GF-D8 (cell line): ENCODE measurements around the gene HLA-DMA.

ENCODE experiments used
- DNase-seq: peaks from one replicate; lab custom pipeline; 2025; lab: John Stamatoyannopoulos, UW

The HLA-DMA gene

GRCh38 chr6:32952817-32953739 is at the start of gene HLA-DMA:
Gene HLA-DMA (minus strand): TSS chr6:32953097. CDS start chr6:32953036, 61 bp downstream.
- peak; percentile 76 for DNase-seq

GRCh38 chr6:33001685-33002084 is 48.8 kb upstream of the HLA-DMA start:
- no peak for DNase-seq

DNA sequence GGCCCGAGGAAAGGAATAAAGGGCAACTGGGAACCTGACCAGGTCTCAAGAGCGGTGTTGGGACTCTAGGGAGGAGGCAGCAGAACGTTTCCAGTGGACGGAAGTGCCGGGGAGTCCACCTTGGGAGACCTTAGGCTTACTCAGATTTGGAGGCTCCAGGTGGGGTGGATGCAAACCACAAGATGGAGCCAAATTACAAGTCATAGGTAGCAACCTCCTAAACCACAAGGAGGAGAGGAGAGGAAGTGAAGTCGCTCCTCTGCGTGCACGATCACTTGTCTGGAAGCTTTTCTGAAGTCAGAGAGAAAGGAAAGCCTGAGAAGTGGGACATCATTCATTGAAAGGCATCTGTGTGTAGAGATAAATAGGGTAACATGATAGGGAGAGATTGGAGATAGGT is 47.2 kb upstream of the HLA-DMA start:
- DNase-seq = no peak

GRCh38 chr6:32995448-32995847 is 42.6 kb upstream of the HLA-DMA start:
- DNase-seq = no peak

DNA sequence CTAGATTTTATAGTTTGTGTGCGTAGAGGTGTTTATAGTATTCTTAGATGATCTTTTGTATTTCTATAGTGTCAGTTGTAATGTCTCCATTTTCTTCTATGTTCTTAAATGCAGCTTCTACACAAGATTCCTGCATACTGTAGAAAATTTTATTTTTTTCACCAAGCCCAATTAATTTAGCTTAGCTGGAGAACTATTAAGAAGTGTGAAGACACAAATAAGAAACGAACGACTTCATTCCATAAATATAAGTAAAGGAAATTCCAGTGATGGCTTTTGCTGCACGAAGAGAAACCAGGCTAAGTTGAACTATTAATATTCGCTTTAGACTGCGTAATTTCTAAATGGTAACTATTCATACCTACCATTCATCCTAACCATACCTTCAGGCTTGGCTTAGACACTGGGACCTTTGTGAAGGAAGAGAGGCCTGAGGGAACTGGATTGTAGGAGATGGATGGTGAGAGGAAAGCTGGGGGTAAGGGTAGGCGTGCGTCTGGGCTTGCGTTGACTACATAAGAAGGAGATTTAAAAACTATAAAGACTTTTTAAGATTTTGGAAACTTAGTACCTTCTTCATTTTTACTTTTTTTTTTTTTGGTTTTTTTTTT is 40.6 kb upstream of the HLA-DMA start:
- no peak for DNase-seq

- no peak for DNase-seq
Observed at GRCh38 chr6:32991972-32992371, 39.1 kb upstream of the HLA-DMA start.

DNA sequence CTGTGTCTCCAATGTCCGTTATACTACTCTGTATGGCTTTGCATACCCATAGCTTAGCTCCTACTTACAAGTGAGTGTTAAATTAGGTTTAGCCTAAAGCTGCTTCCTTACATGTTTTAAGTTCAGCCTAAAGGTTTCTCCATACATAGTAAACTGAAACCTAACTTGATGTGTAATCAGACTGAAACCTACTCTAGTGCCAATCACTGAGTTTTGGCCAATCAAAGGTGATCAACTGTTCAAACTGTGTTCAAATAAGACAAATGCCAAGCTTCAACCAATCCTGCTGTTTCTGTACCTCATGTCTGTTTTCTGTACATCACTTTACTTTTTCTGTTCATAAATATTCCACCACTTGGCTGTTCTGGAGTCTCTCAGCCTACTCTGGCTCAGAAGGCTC is 36.5 kb upstream of the HLA-DMA start:
- DNase-seq = no peak

DNA sequence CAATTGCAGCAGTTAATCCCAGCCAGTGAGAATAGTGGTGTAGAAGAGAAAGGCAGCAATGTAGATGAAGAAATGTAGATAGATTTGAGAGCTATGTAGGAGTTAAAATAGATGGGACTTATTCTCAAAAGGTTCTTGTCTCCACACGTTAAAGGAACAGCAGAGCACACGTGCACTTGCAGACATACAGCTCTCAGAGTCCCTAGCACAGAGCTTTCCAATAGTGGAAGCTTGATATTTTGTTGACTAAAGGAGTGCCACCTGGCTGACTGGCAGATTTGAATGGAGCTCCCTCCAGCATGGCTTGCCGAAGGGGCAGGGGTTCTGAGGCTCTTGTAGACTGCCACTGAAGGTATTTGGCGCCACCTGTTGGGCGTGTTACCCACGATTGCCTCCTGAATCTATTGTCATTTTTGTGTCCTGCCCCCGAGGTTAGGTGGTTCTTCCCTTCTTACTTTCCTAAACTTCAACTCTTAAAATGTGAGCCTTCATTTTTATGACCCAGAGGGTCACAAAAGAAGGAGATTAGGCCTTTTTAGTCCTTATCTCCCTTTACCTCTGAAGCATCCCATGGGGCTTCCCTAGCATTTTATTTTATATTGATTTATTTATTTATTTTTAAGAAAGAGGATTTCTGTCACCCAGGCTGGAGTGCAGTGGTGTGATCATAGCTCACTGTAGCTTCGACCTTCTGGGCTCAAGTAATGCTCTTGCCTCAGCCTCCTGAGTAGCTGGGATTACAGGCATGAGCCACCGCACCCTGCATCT is 31.9 kb upstream of the HLA-DMA start:
- DNase-seq = peak; percentile 56

DNA sequence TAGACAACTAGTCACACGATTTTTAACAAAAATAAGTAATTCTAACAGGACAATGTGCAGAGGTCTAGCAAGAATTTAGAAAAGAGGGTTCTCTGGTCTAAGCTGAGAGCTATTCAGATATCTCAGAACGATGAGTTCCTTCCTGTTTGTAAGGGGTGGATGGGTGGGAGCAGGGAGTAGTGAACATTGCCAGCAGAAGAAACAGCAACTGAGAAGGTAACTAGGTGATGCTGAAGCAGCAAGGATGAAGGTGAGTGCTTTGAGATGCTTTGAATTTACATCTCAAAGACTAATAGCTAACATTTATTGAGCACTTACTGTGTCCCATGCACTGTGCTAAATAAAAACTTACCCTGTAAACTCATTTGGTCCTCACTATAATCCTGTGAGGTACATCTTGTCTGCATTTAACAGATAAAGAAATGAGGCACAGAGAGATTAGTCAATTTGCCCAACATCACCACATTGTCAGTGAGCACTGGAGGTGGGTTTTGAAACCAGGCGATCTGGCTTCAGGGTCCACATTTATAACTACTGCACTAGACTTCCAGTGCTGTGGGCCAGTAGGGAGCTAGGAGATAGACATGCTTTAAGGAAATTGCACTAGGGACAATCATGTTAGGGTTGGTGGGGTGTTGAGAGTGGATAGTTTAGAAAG is 31.2 kb upstream of the HLA-DMA start:
- no peak for DNase-seq

GRCh38 chr6:32983493-32983848 is 30.6 kb upstream of the HLA-DMA start:
- no peak for DNase-seq

DNA sequence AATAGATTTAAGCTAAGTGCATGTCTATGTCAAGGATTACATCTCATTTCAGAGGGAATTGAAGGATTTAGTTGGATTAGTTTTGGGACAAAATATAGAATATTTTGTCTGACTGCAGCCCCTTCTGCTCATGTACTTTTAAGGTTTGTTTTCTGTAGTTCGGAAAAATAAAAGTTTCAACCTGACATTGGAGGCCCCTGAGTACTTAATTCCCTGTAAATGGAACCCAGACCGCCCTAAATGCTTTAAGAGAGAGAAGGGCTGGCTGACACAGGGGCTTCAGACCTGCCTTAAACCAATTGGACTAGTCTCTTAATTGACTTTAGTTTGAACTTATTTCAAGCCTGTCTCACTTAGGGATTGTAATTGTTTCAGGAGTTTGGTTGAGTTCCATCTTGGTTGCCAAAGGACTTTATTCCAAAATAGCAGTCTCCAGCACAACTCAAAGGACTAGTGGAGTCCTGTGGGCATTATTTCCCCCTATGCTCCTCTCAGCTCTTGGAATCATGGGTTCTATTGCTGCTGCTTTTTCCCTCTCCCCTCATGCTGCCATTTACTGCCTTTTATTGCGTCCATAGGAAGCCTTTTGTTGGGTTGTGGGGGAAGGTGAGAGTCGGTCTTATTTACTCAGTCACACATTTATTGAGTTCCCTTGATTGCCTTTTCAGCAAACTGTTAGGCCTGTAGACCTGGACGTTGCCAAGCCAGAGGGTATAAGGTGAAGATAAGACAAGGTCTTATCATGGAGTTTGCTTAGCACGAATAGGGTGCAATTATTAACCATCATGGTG is 30.0 kb upstream of the HLA-DMA start:
- DNase-seq = no peak

DNA sequence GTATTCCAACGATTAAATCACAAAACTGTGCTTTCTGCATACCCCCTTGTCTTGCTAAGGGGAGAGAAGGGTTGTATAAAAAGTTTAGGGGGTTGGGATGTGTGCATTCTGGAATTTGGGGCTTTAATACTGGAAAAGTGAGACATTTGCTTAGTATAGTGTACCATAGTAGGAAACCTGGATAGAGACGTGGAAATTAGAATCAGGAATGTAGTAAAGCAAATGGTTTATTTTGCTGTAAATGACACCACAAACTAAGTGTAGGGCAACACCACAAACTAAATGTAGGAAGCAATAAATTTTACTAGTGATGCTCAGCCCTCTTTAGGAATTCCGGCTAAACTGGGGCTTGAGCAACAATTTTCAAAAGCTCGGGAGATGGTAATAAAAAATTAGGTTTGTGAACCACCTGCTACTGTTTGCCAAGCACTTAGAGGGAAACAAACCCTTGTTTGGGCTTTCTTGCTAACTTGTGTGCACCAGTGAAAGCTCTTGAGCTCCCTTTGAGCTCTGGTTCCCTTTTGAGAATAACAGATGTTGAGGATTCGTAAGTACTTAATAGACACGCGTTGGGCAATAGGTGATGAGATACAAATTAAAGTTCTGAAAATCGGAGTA is 29.3 kb upstream of the HLA-DMA start:
- DNase-seq = no peak

DNA sequence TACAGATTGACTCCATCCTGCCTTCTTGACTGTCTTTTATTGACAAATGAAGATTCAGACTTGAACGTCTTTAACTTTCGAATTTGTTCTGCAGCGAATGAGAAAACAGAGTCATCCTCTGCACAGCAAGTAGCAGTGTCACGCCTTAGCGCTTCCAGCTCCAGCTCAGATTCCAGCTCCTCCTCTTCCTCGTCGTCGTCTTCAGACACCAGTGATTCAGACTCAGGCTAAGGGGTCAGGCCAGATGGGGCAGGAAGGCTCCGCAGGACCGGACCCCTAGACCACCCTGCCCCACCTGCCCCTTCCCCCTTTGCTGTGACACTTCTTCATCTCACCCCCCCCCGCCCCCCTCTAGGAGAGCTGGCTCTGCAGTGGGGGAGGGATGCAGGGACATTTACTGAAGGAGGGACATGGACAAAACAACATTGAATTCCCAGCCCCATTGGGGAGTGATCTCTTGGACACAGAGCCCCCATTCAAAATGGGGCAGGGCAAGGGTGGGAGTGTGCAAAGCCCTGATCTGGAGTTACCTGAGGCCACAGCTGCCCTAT is 27.7 kb upstream of the HLA-DMA start:
- DNase-seq = no peak

DNA sequence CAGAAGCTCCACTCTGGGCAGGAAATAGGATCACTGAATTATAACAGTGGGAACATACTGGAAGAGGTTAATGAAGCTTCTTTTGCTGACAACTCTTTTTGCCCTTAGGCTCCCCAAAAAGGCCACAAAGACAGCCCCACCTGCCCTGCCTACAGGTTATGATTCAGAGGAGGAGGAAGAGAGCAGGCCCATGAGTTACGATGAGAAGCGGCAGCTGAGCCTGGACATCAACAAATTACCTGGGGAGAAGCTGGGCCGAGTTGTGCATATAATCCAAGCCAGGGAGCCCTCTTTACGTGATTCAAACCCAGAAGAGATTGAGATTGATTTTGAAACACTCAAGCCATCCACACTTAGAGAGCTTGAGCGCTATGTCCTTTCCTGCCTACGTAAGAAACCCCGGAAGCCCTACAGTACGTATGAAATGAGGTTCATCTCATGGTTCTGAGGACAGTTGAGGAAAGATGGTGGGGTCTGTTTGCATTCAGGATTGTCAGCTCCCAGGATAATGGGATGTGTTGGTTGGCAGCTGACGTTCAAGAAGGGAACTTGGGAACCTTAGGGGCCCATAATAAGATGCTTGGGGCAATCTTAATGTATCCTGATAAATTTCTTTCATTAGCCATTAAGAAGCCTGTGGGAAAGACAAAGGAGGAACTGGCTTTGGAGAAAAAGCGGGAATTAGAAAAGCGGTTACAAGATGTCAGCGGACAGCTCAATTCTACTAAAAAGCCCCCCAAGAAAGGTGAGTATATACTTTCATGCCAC is 27.0 kb upstream of the HLA-DMA start:
- no peak for DNase-seq

- no peak for DNase-seq
Observed at GRCh38 chr6:32977953-32978324, 25.0 kb upstream of the HLA-DMA start.

GRCh38 chr6:32977272-32977952 is 24.5 kb upstream of the HLA-DMA start:
- no peak for DNase-seq

DNA sequence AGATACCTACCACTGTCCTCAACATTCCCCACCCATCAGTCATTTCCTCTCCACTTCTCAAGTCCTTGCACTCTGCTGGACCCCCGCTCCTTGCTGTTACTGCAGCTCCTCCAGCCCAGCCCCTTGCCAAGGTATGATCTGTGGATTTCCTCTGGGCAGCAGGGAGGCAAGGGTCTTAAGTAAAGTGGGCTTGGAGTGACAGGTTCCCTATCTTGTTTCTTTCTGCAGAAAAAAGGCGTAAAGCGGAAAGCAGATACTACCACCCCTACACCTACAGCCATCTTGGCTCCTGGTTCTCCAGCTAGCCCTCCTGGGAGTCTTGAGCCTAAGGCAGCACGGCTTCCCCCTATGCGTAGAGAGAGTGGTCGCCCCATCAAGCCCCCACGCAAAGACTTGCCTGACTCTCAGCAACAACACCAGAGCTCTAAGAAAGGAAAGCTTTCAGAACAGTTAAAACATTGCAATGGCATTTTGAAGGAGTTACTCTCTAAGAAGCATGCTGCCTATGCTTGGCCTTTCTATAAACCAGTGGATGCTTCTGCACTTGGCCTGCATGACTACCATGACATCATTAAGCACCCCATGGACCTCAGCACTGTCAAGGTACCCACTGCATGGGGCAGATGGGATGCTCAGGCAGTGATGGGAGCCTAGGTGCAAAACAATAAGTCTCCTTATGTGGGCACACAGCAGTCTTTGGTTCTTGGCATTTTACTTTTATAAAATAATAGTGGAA is 23.6 kb upstream of the HLA-DMA start:
- DNase-seq = no peak

DNA sequence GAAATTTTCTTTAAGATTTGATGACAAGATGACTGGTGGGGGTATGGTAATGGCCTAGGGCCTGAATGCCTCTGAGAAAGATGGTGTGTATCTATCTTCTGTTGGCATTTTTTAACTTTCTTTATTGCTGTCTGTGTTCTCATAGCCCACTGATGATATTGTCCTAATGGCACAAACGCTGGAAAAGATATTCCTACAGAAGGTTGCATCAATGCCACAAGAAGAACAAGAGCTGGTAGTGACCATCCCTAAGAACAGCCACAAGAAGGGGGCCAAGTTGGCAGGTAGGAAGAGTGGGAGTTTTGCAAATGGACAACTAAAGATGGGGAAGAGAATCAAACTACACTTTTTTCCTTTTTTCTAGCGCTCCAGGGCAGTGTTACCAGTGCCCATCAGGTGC is 23.0 kb upstream of the HLA-DMA start:
- DNase-seq = no peak
